ENCODE results near the gene ZMIZ1. TPM values are rescaled to one million over a fixed set of nuclear protein-coding genes. Genes with fewer than 3 reads are reported as not detected.

ZMIZ1 gene
- total RNA-seq, 2 donors from 2014 or later: 32.9 to 82.6 TPM

DNA sequence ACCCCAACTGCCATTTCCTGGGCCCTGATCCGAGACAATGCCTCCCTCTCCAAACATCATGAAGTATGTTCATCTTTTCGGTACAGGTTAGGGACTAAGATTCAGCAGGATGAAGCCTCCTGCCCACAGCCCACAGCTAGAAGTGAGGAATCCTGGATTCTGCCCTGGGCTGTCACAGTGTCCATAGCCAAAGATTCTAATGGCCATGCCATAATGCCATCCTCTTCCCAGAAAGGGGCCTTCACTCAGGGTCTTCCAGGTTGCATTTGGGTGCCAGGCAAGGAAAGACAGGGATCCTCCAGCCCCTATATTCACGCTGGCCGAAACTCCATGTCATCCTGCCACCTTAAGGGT is 15.7 kb upstream of the ZMIZ1 start:
- Mint-ChIP-seq H3K36me3 (ENCODE audit: low read depth) (no peaks in the 10 kb centered on the region), H3K4me1 (peaks cover 13% of the 10 kb centered on the region), H3K4me3 (no peak overlapping the region), H3K27ac (no peak overlapping the region), H3K9me3 (no peaks in the 10 kb centered on the region), H3K27me3 (no peaks in the 10 kb centered on the region)
- ATAC-seq (replicated peaks): no peak

GRCh38 chr10:79053481-79054202 is 15.1 kb upstream of the ZMIZ1 start:
- no peak for ATAC-seq (replicated peaks)
- Mint-ChIP-seq H3K4me3 (no peak overlapping the region), H3K27me3 (no peaks in the 10 kb centered on the region), H3K4me1 (peaks cover 9% of the 10 kb centered on the region), H3K9me3 (no peaks in the 10 kb centered on the region), H3K27ac (no peak overlapping the region), H3K36me3 (ENCODE audit: low read depth) (no peaks in the 10 kb centered on the region)

DNA sequence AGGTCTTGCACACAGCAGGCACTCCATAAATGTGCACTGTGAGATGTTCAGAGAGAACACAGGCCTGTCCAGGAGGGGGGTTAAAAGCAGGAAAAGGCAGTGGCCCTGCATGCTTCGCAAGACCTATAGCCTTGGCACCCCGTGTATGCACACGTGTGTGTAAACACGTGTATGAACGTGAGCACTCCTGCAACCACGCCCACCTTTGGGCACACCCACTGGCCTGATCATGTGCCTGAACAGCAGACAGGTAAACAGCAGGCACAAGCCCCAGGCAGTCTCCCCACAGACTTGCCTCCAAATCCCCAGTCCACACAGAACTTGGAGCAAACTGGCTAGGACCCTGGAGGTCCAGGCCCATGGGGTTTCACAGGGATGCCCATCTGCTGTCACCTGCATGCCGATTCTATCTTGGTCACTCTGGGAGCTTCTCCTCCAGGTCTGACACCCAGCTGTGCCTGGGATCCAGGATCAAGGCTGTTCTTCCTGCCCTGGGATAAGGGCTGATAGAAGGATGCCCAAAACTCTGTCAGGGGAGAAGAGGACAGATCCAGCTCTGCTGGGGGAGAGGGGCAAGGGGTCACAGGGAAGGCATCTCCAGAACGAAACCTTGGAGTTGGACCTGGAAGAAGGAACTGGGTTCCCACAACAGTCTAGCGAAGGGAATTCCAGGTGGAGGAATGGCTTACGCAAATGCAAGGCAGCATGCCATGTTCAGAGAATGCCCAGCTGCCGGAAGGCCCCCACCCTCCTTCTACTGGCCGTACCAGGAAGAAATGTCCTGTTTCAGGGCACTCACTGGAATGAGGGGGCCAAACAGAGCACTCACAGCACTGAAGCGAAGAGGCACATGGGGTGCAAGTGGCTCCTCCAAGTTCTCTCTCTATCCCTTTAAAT is 14.3 kb upstream of the ZMIZ1 start:
- Mint-ChIP-seq H3K9me3 (no peaks in the 10 kb centered on the region), H3K27me3 (no peaks in the 10 kb centered on the region), H3K27ac (no peak overlapping the region), H3K4me1 (peaks cover 5% of the 10 kb centered on the region), H3K36me3 (ENCODE audit: low read depth) (no peaks in the 10 kb centered on the region), H3K4me3 (no peak overlapping the region)
- ATAC-seq (replicated peaks): no peak

DNA sequence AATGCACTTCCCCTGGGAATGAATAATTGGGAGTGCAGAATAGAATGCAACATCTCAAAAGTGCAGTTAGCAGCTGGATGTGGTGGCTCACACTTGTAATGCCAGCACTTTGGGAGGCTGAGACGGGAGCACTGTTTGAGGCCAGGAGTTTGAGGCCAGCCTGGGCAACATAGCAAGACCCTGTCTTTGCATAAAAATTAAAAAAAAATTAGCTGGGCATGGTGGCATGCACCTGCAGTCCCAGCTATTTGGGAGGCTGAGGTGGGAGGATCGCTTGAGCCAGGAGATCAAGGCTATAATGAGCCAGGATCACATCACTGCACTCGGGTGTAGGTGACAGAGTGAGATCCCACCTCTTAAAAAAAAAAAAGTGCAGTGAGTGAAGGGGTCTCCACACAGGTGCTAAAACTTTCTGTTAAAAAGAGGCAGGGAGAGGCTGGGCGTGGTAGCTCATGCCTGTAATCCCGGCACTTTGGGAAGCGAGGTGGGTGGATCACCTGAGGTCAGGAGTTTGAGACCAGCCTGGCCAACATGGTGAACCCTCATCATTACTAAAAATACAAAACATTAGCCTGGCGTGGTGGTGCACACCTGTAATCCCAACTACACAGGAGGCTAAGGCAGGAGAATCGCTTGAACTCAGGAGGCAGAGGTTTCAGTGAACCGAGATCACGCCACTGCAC is 13.5 kb upstream of the ZMIZ1 start:
- Mint-ChIP-seq H3K4me1 (peaks cover under 1% of the 10 kb centered on the region), H3K9me3 (no peaks in the 10 kb centered on the region), H3K36me3 (ENCODE audit: low read depth) (no peaks in the 10 kb centered on the region), H3K27ac (no peak overlapping the region), H3K4me3 (no peak overlapping the region), H3K27me3 (no peaks in the 10 kb centered on the region)
- no peak for ATAC-seq (replicated peaks)

- H3K4me3 Mint-ChIP-seq: no peak overlapping the region
- no peaks in the 10 kb centered on the region for H3K4me1 Mint-ChIP-seq
- H3K36me3 Mint-ChIP-seq (ENCODE audit: low read depth): no peaks in the 10 kb centered on the region
- H3K27ac Mint-ChIP-seq: no peak overlapping the region
- H3K9me3 Mint-ChIP-seq: no peaks in the 10 kb centered on the region
- ATAC-seq (replicated peaks): no peak
- H3K27me3 Mint-ChIP-seq: no peaks in the 10 kb centered on the region
Measured at GRCh38 chr10:79055892-79056291, 12.9 kb upstream of the ZMIZ1 start.

- ATAC-seq (replicated peaks): no peak
- H3K9me3 Mint-ChIP-seq: no peaks in the 10 kb centered on the region
- H3K27me3 Mint-ChIP-seq: no peaks in the 10 kb centered on the region
- no peaks in the 10 kb centered on the region for H3K4me1 Mint-ChIP-seq
- H3K4me3 Mint-ChIP-seq: no peak overlapping the region
- H3K36me3 Mint-ChIP-seq (ENCODE audit: low read depth): no peaks in the 10 kb centered on the region
- no peak overlapping the region for H3K27ac Mint-ChIP-seq
Measured at GRCh38 chr10:79056361-79056735, 12.4 kb upstream of the ZMIZ1 start.

DNA sequence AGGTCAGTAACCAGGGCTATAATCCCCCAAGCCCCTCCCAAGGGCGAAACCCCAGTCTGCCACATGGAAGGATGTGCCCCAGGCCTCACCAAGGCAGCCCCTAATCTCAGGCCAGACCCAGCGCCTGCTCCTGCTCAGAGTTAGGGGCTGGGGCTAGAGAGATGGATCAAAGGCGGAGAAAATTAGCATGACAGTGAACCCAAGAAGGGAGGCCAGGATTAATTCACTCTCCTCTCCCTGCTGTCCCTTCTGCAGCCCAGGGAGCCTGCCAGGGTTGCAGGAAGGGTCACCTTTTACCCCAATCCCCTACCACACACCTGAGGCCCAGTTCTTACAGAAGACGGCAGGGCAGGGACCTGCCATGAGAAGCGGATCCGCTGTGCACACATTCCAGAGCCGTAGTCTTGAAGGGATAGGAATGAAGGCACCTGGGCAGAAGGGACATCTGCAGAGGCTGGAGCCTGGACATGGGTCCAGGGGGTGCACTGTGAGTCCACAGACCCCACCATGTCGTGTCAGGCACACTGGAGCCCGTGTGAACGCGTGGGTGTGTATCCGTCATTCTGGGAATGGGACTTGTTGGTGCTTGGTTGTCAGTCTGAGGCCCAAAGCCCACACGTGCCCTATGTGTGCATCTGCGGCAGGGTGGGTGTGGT is 11.9 kb upstream of the ZMIZ1 start:
- Mint-ChIP-seq H3K4me1 (no peaks in the 10 kb centered on the region), H3K4me3 (no peak overlapping the region), H3K27me3 (no peaks in the 10 kb centered on the region), H3K27ac (no peak overlapping the region), H3K36me3 (ENCODE audit: low read depth) (no peaks in the 10 kb centered on the region), H3K9me3 (no peaks in the 10 kb centered on the region)
- no peak for ATAC-seq (replicated peaks)

GRCh38 chr10:79057481-79058275 is 11.1 kb upstream of the ZMIZ1 start:
- Mint-ChIP-seq H3K27ac (no peak overlapping the region), H3K4me1 (peaks cover 2% of the 10 kb centered on the region), H3K4me3 (no peak overlapping the region), H3K36me3 (ENCODE audit: low read depth) (no peaks in the 10 kb centered on the region), H3K27me3 (no peaks in the 10 kb centered on the region), H3K9me3 (no peaks in the 10 kb centered on the region)
- ATAC-seq (replicated peaks): no peak

DNA sequence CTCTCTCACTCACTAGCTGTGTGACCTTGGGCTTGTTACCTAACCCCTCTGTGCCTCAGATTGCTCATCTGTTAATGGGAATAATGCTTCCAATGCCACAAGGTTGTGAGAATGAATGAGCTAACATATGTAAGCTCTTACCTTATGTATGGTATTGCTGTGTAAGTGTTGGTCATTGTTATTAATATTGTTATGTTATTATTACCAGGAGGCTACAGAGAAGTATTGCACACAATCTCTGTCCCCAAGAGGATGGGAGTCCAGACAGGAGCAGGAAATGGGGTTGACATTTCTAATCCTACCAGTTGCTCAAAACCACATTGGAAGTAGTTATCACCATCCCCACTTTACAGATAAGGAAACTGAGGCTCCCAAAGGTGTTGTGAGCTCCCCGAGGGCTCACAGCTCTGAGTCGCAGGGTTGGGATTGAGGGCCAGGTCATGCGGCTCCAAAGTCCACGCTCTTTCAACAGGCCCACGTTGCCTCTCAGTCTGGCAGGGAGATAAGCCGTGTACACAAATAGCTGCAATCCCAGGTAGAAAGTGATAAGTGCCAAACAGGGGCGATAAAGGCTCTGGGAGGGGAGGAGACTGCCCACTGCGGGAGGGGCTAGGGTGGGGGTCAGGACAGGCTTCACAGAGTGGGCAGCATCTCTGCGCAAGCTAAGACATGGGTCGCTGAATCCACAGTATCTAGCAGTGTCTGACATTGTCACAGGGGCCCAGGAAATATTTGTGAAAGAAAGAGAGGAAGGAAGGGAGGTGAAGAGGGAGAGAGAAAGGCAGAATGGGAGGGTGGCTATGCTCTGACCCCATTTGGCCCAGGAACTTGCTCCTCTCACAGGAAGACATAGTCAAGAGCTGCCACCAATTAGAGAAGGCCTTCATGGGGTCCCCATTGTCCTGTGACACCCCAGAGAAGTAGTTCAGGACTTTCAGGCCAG is 9.6 kb upstream of the ZMIZ1 start:
- Mint-ChIP-seq H3K4me3 (no peak overlapping the region), H3K27ac (peak overlapping the region; percentile 21), H3K36me3 (ENCODE audit: low read depth) (no peaks in the 10 kb centered on the region), H3K27me3 (no peaks in the 10 kb centered on the region), H3K4me1 (peaks cover 13% of the 10 kb centered on the region), H3K9me3 (no peaks in the 10 kb centered on the region)
- no peak for ATAC-seq (replicated peaks)

DNA sequence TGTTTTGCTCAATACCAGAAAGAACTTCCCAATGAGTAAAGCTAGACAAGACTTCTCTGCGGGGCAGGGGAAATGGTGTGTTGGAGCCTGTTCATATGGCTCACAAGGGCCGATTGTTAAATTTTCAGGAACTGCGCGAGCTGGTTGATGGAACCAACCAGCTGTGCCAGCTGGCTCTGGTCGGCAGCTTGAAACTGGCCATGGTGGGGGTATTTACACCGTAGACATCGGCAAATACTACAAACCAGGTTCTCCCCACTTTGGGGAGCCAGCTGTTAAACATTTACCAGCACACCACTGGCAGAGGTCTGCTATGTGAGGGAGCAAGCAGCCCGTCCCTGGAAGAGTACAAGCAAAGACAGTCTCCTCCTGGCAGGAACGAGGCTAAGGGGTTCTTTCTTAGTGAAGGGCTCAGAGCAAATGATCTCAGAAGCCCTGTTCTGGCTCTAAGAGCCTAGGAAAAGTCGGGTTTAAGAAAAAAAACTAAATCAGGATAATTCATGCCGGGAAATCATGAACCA is 8.8 kb upstream of the ZMIZ1 start:
- Mint-ChIP-seq H3K27ac (peak overlapping the region; percentile 21), H3K27me3 (no peaks in the 10 kb centered on the region), H3K36me3 (ENCODE audit: low read depth) (no peaks in the 10 kb centered on the region), H3K9me3 (no peaks in the 10 kb centered on the region), H3K4me3 (no peak overlapping the region), H3K4me1 (peaks cover 17% of the 10 kb centered on the region)
- no peak for ATAC-seq (replicated peaks)

DNA sequence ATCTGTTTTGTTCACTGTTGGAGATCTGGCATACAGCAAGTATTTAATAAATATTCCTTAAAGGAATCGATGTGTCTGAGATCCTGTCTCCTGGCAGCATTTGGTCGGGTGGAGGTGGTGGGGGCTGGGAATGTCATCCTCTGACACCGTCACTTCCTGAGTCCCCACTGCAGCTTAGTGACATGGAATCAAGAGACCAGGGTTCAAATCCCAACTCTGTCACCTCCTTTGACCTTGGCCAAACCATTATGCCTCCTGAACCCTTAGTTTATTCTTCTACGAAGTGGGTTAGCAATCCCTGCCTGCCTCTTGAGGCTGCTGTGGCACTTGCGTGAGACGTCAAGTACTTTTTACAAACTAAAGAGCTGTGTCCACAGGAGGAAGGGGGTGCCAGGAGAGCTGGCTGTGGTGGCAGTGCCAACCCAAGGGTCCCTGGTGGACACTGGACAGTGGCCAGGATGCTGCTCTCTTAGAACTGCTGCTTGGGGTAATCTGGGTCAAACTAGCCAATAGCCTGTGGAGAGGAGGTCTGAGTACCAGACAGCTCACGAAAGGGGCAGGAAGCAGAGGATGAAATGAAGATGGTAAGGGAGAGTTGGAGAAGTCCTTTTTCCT is 8.0 kb upstream of the ZMIZ1 start:
- Mint-ChIP-seq H3K27ac (peak overlapping the region; percentile 21), H3K36me3 (ENCODE audit: low read depth) (no peaks in the 10 kb centered on the region), H3K4me1 (peaks cover 23% of the 10 kb centered on the region), H3K27me3 (no peaks in the 10 kb centered on the region), H3K9me3 (no peaks in the 10 kb centered on the region), H3K4me3 (no peak overlapping the region)
- no peak for ATAC-seq (replicated peaks)

DNA sequence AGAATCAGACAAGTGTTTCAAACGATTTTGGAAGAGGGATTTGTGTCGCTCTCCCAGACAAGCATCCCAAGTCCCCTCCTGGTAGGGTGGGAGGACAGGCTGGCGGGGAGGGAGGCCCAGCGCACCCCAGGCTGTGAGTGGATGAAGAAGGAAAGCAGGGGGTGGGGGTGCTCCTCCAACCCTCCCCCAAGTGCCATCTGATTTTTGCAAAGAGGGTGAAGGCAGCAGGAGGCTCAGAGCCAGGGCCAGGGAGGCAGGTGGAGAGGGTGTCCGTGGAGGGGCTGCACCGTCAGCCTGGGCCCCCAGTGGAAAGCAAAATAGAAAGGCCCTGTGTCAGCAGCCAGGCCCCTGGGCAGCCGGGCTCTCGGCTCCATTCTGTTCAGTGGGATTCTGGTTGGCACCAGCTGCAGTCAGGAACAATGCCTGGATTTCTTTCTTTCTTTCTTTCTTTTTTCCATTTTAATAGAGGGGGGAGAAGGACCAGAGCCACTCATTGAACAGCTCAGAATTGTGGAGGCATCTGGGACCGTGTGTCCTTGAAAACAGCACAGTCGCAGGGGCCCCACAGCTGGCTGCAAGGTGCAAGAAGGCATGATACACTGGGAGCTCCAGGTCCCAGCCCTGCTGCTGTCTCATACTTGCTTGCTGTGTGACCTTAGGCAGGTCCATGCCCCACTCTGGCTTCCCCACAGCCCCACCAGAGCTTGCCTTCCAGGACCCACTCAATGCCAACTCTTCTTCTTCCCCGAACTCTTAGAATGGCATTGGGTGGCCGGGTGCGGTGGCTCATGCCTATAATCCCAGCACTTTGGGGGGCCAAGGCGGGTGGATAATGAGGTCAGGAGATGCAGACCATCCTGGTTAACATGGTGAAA is 7.1 kb upstream of the ZMIZ1 start:
- no peaks in the 10 kb centered on the region for H3K27me3 Mint-ChIP-seq
- no peak overlapping the region for H3K4me3 Mint-ChIP-seq
- ATAC-seq (replicated peaks): no peak
- no peaks in the 10 kb centered on the region for H3K9me3 Mint-ChIP-seq
- no peak overlapping the region for H3K27ac Mint-ChIP-seq
- H3K4me1 Mint-ChIP-seq: peaks cover 23% of the 10 kb centered on the region
- H3K36me3 Mint-ChIP-seq (ENCODE audit: low read depth): no peaks in the 10 kb centered on the region
